GM23338 (cell line): ENCODE data around the gene AMBRA1.

Experiments
- CREB1 ChIP-seq: fragments of 250-450 bp; sonication (Bioruptor Pico); IDR thresholded peaks from 2 replicates; pipeline ENCODE4 v1.5.0; 2020; ENCODE audit warnings: low read depth, mild to moderate bottlenecking, moderate library complexity
- CTCF ChIP-seq, 2 experiments: fragments of 200-600 bp in 1 of 2; sonication (generic) in 1 of 2; conservative IDR thresholded peaks; 2 replicates each; pipeline versions ENCODE4 v1.5.1 to v1.6.1; 2016 to 2017; ENCODE audit warnings: antibody characterized with exemption in 2 of 2, low read depth in 2 of 2, mild to moderate bottlenecking in 2 of 2, moderate library complexity in 1 of 2
- EZH2 ChIP-seq: fragments of 200-600 bp; sonication (generic); IDR thresholded peaks from one replicate; pipeline ENCODE4 v1.8.0; 2017; ENCODE audit warnings: antibody characterized with exemption, mild to moderate bottlenecking, low read depth; ENCODE audit not compliant: unreplicated experiment
- EZH2phosphoT487 ChIP-seq: fragments of 200-600 bp; sonication (generic); IDR thresholded peaks from one replicate; pipeline ENCODE4 v1.8.1; 2018; ENCODE audit warnings: antibody characterized with exemption; ENCODE audit not compliant: unreplicated experiment
- JUNB ChIP-seq: IDR thresholded peaks from one replicate; pipeline ENCODE4 v1.6.1; 2016; ENCODE audit warnings: antibody characterized with exemption; ENCODE audit not compliant: unreplicated experiment
- POLR2AphosphoS5 ChIP-seq: IDR thresholded peaks from 2 replicates; pipeline ENCODE4 v1.6.1; 2016; ENCODE audit warnings: antibody characterized with exemption, low read depth
- ZNF114 ChIP-seq: fragments of 250-450 bp; sonication (Bioruptor Pico); IDR thresholded peaks from 2 replicates; pipeline ENCODE4 v1.5.0; 2020; ENCODE audit warnings: mild to moderate bottlenecking, moderate library complexity
- ZNF331 ChIP-seq: fragments of 250-450 bp; sonication (Bioruptor Pico); IDR thresholded peaks from 2 replicates; pipeline ENCODE4 v1.5.0; 2020; ENCODE audit warnings: low read depth, mild to moderate bottlenecking, moderate library complexity
- TF ChIP-seq, protein P1 (sequence below): IDR thresholded peaks from one replicate; pipeline ENCODE4 v1.6.1; 2018; ENCODE audit warnings: antibody characterized with exemption; ENCODE audit not compliant: unreplicated experiment
- TF ChIP-seq, protein P2 (sequence below): fragments of 250-450 bp; sonication (Bioruptor Pico); IDR thresholded peaks from 2 replicates; pipeline ENCODE4 v1.5.0; 2020; ENCODE audit warnings: mild to moderate bottlenecking, moderate library complexity

DNA sequence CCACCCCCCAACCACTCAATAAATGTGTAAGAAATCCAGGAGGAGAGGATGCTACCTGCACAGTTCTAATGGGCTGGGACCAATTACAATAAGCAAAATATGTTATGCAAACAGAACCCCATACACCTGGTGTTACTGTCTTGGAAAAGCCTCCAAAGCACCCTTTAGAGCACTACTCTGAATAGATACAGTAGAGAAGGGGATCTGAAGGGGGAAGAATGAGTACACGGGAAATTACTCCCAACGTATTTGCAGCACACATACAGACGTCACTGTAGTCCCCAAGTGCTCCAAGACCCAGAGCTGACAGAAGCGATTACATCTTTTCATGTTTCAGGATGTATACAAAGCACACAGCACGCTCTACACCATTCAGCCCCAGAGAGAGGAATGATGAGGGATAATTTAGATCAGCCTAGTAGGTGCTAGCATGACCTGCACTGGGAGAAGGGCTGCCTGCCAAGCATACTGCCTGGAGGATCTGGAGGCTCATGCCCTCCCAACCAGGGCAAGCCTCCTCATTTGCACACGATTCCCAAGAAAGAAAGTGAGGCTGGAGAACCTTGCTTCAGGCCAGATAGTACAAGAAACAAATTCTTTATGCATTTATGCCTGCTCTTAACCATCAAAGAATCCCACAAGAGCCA lies 63.8 kb downstream of the AMBRA1 start:
- no peak for TF ChIP-seq POLR2AphosphoS5
- no peak for TF ChIP-seq CTCF (conservative IDR thresholded peaks at IDR 0.05; ENCODE audit: low read depth in 2 of 2)
- TF ChIP-seq EZH2phosphoT487 = no peak
- no peak for TF ChIP-seq EZH2
- no peak for TF ChIP-seq CREB1 (CRISPR knock-in tag)
- TF ChIP-seq, protein P1, sequence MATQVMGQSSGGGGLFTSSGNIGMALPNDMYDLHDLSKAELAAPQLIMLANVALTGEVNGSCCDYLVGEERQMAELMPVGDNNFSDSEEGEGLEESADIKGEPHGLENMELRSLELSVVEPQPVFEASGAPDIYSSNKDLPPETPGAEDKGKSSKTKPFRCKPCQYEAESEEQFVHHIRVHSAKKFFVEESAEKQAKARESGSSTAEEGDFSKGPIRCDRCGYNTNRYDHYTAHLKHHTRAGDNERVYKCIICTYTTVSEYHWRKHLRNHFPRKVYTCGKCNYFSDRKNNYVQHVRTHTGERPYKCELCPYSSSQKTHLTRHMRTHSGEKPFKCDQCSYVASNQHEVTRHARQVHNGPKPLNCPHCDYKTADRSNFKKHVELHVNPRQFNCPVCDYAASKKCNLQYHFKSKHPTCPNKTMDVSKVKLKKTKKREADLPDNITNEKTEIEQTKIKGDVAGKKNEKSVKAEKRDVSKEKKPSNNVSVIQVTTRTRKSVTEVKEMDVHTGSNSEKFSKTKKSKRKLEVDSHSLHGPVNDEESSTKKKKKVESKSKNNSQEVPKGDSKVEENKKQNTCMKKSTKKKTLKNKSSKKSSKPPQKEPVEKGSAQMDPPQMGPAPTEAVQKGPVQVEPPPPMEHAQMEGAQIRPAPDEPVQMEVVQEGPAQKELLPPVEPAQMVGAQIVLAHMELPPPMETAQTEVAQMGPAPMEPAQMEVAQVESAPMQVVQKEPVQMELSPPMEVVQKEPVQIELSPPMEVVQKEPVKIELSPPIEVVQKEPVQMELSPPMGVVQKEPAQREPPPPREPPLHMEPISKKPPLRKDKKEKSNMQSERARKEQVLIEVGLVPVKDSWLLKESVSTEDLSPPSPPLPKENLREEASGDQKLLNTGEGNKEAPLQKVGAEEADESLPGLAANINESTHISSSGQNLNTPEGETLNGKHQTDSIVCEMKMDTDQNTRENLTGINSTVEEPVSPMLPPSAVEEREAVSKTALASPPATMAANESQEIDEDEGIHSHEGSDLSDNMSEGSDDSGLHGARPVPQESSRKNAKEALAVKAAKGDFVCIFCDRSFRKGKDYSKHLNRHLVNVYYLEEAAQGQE = no peak
- TF ChIP-seq, protein P2, sequence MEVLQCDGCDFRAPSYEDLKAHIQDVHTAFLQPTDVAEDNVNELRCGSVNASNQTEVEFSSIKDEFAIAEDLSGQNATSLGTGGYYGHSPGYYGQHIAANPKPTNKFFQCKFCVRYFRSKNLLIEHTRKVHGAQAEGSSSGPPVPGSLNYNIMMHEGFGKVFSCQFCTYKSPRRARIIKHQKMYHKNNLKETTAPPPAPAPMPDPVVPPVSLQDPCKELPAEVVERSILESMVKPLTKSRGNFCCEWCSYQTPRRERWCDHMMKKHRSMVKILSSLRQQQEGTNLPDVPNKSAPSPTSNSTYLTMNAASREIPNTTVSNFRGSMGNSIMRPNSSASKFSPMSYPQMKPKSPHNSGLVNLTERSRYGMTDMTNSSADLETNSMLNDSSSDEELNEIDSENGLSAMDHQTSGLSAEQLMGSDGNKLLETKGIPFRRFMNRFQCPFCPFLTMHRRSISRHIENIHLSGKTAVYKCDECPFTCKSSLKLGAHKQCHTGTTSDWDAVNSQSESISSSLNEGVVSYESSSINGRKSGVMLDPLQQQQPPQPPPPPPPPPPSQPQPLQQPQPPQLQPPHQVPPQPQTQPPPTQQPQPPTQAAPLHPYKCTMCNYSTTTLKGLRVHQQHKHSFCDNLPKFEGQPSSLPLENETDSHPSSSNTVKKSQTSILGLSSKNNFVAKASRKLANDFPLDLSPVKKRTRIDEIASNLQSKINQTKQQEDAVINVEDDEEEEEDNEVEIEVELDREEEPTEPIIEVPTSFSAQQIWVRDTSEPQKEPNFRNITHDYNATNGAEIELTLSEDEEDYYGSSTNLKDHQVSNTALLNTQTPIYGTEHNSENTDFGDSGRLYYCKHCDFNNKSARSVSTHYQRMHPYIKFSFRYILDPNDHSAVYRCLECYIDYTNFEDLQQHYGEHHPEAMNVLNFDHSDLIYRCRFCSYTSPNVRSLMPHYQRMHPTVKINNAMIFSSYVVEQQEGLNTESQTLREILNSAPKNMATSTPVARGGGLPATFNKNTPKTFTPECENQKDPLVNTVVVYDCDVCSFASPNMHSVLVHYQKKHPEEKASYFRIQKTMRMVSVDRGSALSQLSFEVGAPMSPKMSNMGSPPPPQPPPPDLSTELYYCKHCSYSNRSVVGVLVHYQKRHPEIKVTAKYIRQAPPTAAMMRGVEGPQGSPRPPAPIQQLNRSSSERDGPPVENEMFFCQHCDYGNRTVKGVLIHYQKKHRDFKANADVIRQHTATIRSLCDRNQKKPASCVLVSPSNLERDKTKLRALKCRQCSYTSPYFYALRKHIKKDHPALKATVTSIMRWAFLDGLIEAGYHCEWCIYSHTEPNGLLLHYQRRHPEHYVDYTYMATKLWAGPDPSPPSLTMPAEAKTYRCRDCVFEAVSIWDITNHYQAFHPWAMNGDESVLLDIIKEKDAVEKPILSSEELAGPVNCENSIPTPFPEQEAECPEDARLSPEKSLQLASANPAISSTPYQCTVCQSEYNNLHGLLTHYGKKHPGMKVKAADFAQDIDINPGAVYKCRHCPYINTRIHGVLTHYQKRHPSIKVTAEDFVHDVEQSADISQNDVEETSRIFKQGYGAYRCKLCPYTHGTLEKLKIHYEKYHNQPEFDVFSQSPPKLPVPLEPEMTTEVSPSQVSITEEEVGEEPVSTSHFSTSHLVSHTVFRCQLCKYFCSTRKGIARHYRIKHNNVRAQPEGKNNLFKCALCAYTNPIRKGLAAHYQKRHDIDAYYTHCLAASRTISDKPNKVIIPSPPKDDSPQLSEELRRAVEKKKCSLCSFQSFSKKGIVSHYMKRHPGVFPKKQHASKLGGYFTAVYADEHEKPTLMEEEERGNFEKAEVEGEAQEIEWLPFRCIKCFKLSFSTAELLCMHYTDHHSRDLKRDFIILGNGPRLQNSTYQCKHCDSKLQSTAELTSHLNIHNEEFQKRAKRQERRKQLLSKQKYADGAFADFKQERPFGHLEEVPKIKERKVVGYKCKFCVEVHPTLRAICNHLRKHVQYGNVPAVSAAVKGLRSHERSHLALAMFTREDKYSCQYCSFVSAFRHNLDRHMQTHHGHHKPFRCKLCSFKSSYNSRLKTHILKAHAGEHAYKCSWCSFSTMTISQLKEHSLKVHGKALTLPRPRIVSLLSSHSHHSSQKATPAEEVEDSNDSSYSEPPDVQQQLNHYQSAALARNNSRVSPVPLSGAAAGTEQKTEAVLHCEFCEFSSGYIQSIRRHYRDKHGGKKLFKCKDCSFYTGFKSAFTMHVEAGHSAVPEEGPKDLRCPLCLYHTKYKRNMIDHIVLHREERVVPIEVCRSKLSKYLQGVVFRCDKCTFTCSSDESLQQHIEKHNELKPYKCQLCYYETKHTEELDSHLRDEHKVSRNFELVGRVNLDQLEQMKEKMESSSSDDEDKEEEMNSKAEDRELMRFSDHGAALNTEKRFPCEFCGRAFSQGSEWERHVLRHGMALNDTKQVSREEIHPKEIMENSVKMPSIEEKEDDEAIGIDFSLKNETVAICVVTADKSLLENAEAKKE (CRISPR knock-in tag) = no peak
- no peak for TF ChIP-seq ZNF331 (CRISPR knock-in tag)
- no peak for TF ChIP-seq JUNB
- TF ChIP-seq ZNF114 = no peak
